Measurements from ENCODE around the gene SRMS.

Gene SRMS

GRCh38 chr20:63507083-63507743 is 40.3 kb downstream of the SRMS start:
- H3K4me1 ChIP-seq (ENCODE audit: insufficient read depth, low read length) = no peaks in the 10 kb centered on the region
- no peak overlapping the region for H3K9ac ChIP-seq (ENCODE audit: low read length)
- H3K27ac ChIP-seq (ENCODE audit: low read depth, low read length) = no peak overlapping the region
- H3K27me3 ChIP-seq (ENCODE audit: control insufficient read depth in 1 of 2, insufficient read depth in 2 of 2, low read length in 2 of 2) = peaks cover 0 to 10% of the 10 kb centered on the region in 2 donors
- H3K36me3 ChIP-seq (ENCODE audit: insufficient read depth, low read length) = no peaks in the 10 kb centered on the region
- no peak overlapping the region for H3K4me3 ChIP-seq (ENCODE audit: low read depth in 1 of 2, low read length in 2 of 2)
- no peaks in the 10 kb centered on the region for H3K9me3 ChIP-seq (ENCODE audit: low read length)

DNA sequence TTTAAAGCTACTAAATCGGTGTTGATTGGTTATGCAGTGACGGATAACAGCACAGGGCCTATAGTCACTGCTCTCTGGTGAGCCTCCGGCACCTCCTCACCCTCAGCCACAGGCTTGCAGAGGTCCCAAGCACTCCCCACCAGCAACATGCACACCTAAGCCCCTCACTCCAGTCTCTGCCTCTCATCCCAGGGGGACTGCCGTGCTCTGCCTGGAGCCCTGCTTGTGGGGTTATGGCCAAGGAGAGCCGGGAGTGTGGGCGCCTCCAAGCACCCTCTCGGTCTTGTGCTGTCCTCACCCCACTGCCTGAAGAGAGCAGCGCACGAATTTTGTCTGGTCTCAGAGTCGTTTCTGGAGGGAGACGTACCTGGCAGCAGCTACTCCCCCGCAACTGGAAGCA is 41.8 kb downstream of the SRMS start:
- Histone ChIP-seq H3K27ac (ENCODE audit: low read depth, low read length) (no peak overlapping the region), H3K9me3 (ENCODE audit: low read length) (no peaks in the 10 kb centered on the region), H3K4me1 (ENCODE audit: insufficient read depth, low read length) (no peaks in the 10 kb centered on the region), H3K27me3 (ENCODE audit: control insufficient read depth in 1 of 2, insufficient read depth in 2 of 2, low read length in 2 of 2) (peaks cover 0 to 14% of the 10 kb centered on the region in 2 donors), H3K4me3 (ENCODE audit: low read depth in 1 of 2, low read length in 2 of 2) (no peak overlapping the region), H3K36me3 (ENCODE audit: insufficient read depth, low read length) (no peaks in the 10 kb centered on the region), H3K9ac (ENCODE audit: low read length) (no peak overlapping the region)

GRCh38 chr20:63505281-63505680 is 42.3 kb downstream of the SRMS start:
- Histone ChIP-seq H3K27ac (ENCODE audit: low read depth, low read length) (no peak overlapping the region), H3K27me3 (ENCODE audit: control insufficient read depth in 1 of 2, insufficient read depth in 2 of 2, low read length in 2 of 2) (peaks cover 0 to 16% of the 10 kb centered on the region in 2 donors), H3K4me3 (ENCODE audit: low read depth in 1 of 2, low read length in 2 of 2) (no peak overlapping the region), H3K36me3 (ENCODE audit: insufficient read depth, low read length) (no peaks in the 10 kb centered on the region), H3K9ac (ENCODE audit: low read length) (no peak overlapping the region), H3K9me3 (ENCODE audit: low read length) (no peaks in the 10 kb centered on the region), H3K4me1 (ENCODE audit: insufficient read depth, low read length) (no peaks in the 10 kb centered on the region)

DNA sequence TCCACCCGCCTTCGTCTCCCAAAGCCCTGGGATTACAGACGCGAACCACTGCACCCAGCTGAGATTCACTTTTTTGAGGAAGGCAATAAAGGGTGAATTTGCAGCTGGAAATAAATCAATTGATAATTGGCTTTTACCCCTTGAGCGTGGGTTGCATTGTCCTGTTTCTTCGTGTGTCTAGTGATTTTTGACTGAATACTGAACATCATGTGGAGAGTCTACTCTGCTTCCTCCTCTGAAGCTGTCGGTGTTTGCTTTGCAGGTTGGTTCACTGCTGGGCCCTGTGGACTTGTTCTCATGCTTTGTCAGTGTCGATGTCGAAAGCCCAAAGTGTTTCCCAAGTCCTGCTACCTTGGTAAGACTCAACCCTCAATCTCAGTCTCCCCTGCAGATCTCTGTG is 42.9 kb downstream of the SRMS start:
- H3K36me3 ChIP-seq (ENCODE audit: insufficient read depth, low read length) = no peaks in the 10 kb centered on the region
- no peak overlapping the region for H3K9ac ChIP-seq (ENCODE audit: low read length)
- H3K4me1 ChIP-seq (ENCODE audit: insufficient read depth, low read length) = no peaks in the 10 kb centered on the region
- H3K4me3 ChIP-seq (ENCODE audit: low read depth in 1 of 2, low read length in 2 of 2) = no peak overlapping the region
- H3K9me3 ChIP-seq (ENCODE audit: low read length) = no peaks in the 10 kb centered on the region
- peaks cover 0 to 22% of the 10 kb centered on the region in 2 donors for H3K27me3 ChIP-seq (ENCODE audit: control insufficient read depth in 1 of 2, insufficient read depth in 2 of 2, low read length in 2 of 2)
- no peak overlapping the region for H3K27ac ChIP-seq (ENCODE audit: low read depth, low read length)

- Histone ChIP-seq H3K27me3 (ENCODE audit: control insufficient read depth in 1 of 2, insufficient read depth in 2 of 2, low read length in 2 of 2) (peaks cover 0 to 28% of the 10 kb centered on the region in 2 donors), H3K4me1 (ENCODE audit: insufficient read depth, low read length) (no peaks in the 10 kb centered on the region), H3K27ac (ENCODE audit: low read depth, low read length) (no peak overlapping the region), H3K36me3 (ENCODE audit: insufficient read depth, low read length) (no peaks in the 10 kb centered on the region), H3K9ac (ENCODE audit: low read length) (no peak overlapping the region), H3K9me3 (ENCODE audit: low read length) (no peaks in the 10 kb centered on the region), H3K4me3 (ENCODE audit: low read depth in 1 of 2, low read length in 2 of 2) (no peak overlapping the region)
These were observed 44.0 kb downstream of the SRMS start for GRCh38 chr20:63503524-63503923.

DNA sequence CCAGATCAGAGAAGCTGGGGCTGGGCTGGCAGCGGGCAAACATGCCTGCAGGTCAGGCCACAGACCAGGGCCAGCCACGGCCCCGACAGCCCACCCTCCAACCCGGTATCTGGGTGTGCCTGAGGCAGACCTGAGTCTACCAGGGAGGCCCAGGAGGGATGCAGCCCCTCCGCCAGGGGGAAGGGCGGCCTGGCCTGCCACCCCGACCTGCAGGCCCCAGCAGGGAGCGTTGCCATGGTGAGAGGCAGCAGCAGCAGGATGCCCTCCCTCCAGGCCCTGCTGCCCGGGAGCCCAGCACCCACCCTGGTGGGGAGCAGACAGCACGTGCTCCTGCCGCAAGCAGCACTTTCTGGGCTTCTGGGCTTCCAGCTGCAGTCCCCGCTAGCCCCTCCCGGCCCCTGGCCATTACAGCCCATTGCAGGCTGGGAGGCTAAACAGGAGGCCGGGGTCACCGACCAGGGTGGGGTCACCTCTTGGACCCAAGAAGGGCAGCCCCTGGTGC is 44.8 kb downstream of the SRMS start:
- H3K4me3 ChIP-seq (ENCODE audit: low read depth in 1 of 2, low read length in 2 of 2) = no peak overlapping the region
- no peak overlapping the region for H3K27ac ChIP-seq (ENCODE audit: low read depth, low read length)
- no peaks in the 10 kb centered on the region for H3K4me1 ChIP-seq (ENCODE audit: insufficient read depth, low read length)
- H3K9me3 ChIP-seq (ENCODE audit: low read length) = no peaks in the 10 kb centered on the region
- H3K27me3 ChIP-seq (ENCODE audit: control insufficient read depth in 1 of 2, insufficient read depth in 2 of 2, low read length in 2 of 2) = peaks cover 4 to 36% of the 10 kb centered on the region in 2 donors
- H3K9ac ChIP-seq (ENCODE audit: low read length) = no peak overlapping the region
- H3K36me3 ChIP-seq (ENCODE audit: insufficient read depth, low read length) = no peaks in the 10 kb centered on the region

GRCh38 chr20:63501818-63502670 is 45.5 kb downstream of the SRMS start:
- no peak overlapping the region for H3K9ac ChIP-seq (ENCODE audit: low read length)
- H3K27me3 ChIP-seq (ENCODE audit: control insufficient read depth in 1 of 2, insufficient read depth in 2 of 2, low read length in 2 of 2) = peaks cover 9 to 43% of the 10 kb centered on the region in 2 donors
- no peaks in the 10 kb centered on the region for H3K4me1 ChIP-seq (ENCODE audit: insufficient read depth, low read length)
- no peaks in the 10 kb centered on the region for H3K9me3 ChIP-seq (ENCODE audit: low read length)
- no peak overlapping the region for H3K4me3 ChIP-seq (ENCODE audit: low read depth in 1 of 2, low read length in 2 of 2)
- H3K27ac ChIP-seq (ENCODE audit: low read depth, low read length) = no peak overlapping the region
- H3K36me3 ChIP-seq (ENCODE audit: insufficient read depth, low read length) = no peaks in the 10 kb centered on the region

GRCh38 chr20:63500902-63501817 is 46.4 kb downstream of the SRMS start:
- no peaks in the 10 kb centered on the region for H3K9me3 ChIP-seq (ENCODE audit: low read length)
- no peaks in the 10 kb centered on the region for H3K4me1 ChIP-seq (ENCODE audit: insufficient read depth, low read length)
- H3K36me3 ChIP-seq (ENCODE audit: insufficient read depth, low read length) = no peaks in the 10 kb centered on the region
- peaks cover 9 to 49% of the 10 kb centered on the region in 2 donors for H3K27me3 ChIP-seq (ENCODE audit: control insufficient read depth in 1 of 2, insufficient read depth in 2 of 2, low read length in 2 of 2)
- no peak overlapping the region for H3K4me3 ChIP-seq (ENCODE audit: low read depth in 1 of 2, low read length in 2 of 2)
- H3K27ac ChIP-seq (ENCODE audit: low read depth, low read length) = no peak overlapping the region
- no peak overlapping the region for H3K9ac ChIP-seq (ENCODE audit: low read length)

DNA sequence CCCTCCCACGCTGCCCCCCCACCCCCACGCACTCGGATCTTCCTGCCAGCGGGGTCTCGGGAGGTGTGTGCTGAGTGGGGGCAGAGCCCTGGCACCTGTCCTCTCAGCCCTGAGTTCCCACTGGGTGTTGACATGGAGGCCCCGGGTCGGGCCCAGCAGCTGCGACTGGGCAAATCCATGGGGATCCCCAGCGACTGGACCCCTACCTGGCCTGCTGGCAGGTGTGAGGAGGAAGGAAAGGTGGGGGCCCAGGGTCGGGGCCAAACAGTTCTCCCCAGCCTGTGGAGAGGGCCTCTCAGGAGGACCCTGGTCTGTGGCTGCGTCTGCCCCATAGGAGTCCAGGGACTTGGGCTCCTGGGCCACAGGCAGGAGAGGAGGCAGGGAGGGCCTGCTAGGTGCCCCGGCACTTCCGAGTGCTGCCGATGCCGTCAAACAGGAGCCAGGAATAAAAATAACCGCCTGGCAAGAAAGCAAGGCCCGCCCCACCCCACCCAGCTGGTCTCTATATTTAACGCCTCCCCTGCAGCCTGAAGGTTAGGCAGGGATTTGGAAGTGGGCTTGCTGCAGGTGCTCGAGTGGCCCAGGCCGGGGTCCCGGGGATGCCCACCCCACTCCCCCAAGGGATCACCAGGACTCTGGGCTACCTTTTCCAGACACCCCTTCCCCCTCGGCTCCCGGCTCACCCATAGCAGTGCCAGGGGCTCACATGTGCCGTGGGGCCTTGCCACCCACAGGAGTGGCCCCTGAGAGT is 47.2 kb downstream of the SRMS start:
- Histone ChIP-seq H3K27ac (ENCODE audit: low read depth, low read length) (no peak overlapping the region), H3K36me3 (ENCODE audit: insufficient read depth, low read length) (no peaks in the 10 kb centered on the region), H3K4me1 (ENCODE audit: insufficient read depth, low read length) (no peaks in the 10 kb centered on the region), H3K4me3 (ENCODE audit: low read depth in 1 of 2, low read length in 2 of 2) (no peak overlapping the region), H3K27me3 (ENCODE audit: control insufficient read depth in 1 of 2, insufficient read depth in 2 of 2, low read length in 2 of 2) (peaks cover 9 to 57% of the 10 kb centered on the region in 2 donors), H3K9me3 (ENCODE audit: low read length) (no peaks in the 10 kb centered on the region), H3K9ac (ENCODE audit: low read length) (no peak overlapping the region)

DNA sequence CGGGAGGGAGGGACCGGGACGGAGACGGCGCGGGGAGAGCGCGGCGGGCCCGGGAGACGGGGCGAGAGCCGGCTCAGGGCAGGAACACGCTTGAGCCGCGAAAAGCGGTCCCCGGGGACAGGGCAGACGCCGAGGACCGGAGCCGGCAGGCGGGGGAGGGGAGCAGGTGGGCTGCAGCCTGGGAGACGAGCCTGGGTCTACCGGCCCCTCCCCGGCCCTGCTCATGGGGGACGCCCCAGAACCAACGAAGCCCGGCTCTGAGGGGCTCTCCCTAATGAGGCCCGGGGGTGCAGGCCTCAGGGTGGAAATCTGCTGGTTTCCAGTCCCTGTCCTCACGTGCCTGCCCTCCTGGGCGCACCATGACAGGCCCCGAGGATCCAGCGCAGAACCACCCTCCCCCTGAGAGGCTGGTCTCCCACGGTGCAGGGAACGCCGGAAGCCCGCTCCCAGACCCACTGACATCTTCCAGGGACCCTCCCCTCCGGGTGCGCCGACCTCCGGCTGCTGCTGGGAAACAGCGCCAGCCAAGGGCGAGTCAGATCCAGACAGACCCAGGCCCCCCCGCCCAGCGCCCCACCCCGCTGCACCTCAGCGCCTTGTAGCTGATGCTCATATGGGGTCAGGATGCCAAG is 48.1 kb downstream of the SRMS start:
- Histone ChIP-seq H3K9ac (ENCODE audit: low read length) (no peak overlapping the region), H3K27me3 (ENCODE audit: control insufficient read depth in 1 of 2, insufficient read depth in 2 of 2, low read length in 2 of 2) (peaks cover 9 to 61% of the 10 kb centered on the region in 2 donors), H3K36me3 (ENCODE audit: insufficient read depth, low read length) (no peaks in the 10 kb centered on the region), H3K4me1 (ENCODE audit: insufficient read depth, low read length) (no peaks in the 10 kb centered on the region), H3K27ac (ENCODE audit: low read depth, low read length) (no peak overlapping the region), H3K4me3 (ENCODE audit: low read depth in 1 of 2, low read length in 2 of 2) (no peak overlapping the region), H3K9me3 (ENCODE audit: low read length) (no peaks in the 10 kb centered on the region)
